GM19193 (cell line): Measurements from ENCODE around the gene DOP1B.

Experiments
- POLR2A ChIP-seq: IDR thresholded peaks from 4 replicates; pipeline ENCODE4 v1.6.1; 2011; ENCODE audit not compliant: insufficient read depth, insufficient read length; ENCODE audit errors: extremely low read depth

DOP1B gene

GRCh38 chr21:36184545-36184944 is 27.9 kb downstream of the DOP1B start:
- no peak for TF ChIP-seq POLR2A

GRCh38 chr21:36185523-36185922 is 28.9 kb downstream of the DOP1B start:
- no peak for TF ChIP-seq POLR2A

DNA sequence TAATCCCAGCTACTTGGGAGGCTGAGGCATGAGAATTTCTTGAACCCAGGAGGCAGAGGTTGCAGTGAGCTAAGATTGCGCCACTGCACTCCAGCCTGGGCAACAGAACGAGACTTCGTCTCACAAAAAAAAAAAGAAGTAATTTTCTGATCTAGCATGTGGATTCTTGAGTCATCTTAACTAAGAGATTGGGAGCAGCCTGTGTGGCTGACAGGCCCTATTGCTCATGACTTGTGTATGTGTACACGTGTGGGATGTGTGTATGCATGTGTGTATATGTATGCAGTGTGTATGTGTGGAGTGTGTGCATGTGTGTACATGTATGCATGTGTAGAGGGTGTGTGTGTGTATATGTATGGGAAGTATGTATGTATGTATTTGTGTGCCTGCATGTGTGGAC is 29.5 kb downstream of the DOP1B start:
- no peak for TF ChIP-seq POLR2A

DNA sequence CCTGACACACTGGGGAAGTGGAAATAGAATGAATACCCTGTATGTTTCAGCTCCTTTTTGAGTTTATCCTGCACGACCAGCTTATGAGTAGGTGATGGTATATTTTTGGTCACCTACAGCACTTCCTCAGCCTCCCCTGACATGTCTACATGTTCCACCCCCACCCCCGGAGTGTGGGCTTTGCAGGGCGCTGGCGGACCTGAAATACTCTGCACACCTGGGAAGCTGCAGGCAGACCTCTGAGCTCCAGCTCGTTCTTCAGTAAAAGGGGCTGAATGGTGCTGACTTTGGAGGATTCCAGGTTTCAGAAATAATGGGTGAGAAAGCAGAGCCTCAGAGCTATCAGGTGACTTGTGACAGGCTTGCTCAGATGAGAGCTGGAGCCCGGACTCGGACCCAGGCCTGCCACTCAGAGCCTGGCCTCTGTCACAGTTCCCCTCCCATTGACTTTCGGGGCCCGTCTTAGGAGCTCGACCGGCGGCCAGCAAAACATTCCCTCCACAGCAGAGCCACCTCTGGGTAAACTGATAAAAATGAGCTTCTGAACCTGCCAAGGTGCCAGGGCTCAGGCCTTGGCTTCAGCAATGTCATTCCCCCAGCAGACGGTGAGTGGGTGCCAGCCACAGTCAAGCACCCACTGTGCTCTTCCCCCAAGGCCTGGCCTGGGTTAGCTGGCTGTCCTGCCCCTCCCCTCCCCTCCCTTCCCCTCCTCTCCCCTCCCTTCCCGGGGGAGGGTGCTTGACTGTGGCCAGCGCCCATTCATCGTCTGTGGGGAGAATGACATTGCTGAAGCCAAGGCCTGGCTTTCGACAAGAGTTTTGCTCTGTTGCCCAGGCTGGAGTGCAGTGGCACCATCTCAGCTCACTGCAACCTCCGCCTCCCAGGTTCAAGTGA is 30.1 kb downstream of the DOP1B start:
- TF ChIP-seq POLR2A, result no peak

- TF ChIP-seq POLR2A, result no peak
Measured at GRCh38 chr21:36188081-36188681, 31.6 kb downstream of the DOP1B start.

DNA sequence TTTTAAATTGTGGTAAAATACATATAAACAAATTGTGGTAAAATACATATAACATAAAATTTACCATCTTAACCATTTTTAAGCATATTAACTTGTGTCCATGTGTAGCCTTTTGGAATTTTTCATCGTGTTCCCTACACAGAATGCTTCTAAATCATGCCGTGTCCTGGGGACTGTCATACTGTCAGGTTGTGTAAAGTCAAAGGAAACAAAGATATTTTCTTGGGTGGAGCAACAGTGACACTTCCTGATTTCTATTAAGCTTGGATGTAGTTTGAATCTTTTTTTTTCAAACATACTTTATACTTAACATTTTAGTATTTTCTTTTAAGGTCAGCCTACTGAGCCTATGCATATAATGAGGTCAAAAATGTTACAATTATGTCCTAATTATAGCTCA is 32.3 kb downstream of the DOP1B start:
- TF ChIP-seq POLR2A, result no peak

DNA sequence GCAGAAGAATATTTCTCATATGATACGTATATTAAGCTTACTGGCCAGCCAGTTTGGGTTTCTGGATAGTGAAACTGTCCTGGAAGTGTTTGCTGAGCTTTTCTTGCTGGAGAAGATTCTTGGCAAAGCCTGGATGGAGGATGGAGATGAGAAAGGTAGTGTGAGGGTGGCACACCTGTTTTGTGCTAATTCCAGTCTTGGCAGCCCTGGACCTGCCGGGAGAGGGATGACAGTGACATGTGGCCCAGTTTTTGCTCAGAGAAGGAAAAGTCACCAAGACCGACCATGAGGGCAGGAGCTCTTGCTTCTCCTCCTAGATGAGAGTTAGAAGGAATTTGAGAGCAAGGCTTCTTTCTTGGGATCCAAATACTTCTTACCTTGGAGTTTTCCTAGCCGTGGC is 34.1 kb downstream of the DOP1B start:
- TF ChIP-seq POLR2A, result no peak

DNA sequence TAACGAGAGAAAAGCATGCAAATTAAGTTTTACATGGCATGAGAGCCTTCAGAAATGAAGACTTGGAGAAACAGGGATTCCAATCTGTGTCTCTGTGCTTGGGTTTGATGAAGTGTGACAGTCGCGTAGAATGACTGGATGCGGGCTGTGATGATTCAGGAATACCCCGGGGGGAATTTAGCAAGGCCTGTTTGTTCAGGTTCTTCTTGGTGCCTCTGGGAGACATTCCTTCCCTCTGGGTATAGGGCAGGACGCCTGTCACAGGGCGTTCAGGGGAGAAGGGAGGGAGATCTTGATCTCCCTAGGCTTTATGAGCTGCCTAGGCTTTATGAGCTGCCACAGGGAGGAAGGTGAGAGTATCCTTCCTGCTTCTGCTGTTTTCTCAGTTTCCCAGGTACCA is 36.6 kb downstream of the DOP1B start:
- no peak for TF ChIP-seq POLR2A

GRCh38 chr21:36194024-36194423 is 37.4 kb downstream of the DOP1B start:
- no peak for TF ChIP-seq POLR2A

GRCh38 chr21:36195613-36196012 is 39.0 kb downstream of the DOP1B start:
- no peak for TF ChIP-seq POLR2A

GRCh38 chr21:36199021-36199420 is 42.4 kb downstream of the DOP1B start:
- TF ChIP-seq POLR2A, result no peak

DNA sequence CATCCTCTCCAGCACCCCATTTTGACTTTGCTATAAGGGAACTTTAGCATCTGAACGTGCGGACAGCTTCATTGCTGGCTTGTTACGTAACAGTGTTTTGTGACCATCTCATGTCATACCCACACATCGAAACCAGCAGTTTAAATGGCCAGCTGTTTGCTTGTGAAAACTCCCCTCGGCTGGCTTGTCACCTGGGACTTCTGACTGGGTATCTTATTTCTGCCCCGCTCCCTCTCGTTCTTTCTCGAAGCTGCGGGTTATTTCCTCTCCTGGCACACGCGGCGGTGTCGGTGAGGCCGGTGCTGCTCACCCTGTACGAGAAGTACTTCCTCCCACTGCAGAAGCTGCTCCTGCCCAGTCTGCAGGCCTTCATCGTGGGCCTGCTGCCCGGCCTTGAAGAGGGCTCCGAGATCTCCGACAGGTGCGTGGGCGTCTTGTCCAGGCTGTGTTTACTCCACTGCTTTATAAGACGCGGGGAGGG is 43.5 kb downstream of the DOP1B start:
- no peak for TF ChIP-seq POLR2A

GRCh38 chr21:36202726-36203602 is 46.3 kb downstream of the DOP1B start:
- no peak for TF ChIP-seq POLR2A

- no peak for TF ChIP-seq POLR2A
Measured at GRCh38 chr21:36203603-36203889, 46.9 kb downstream of the DOP1B start.

GRCh38 chr21:36204980-36205379 is 48.4 kb downstream of the DOP1B start:
- TF ChIP-seq POLR2A, result no peak

GRCh38 chr21:36205962-36206361 is 49.3 kb downstream of the DOP1B start:
- TF ChIP-seq POLR2A, result no peak
